ENCODE results near the gene C3orf33.

C3orf33 gene

GRCh38 chr3:155739154-155739553, 66.9 kb downstream of the C3orf33 start:
- no peak for DNase-seq

GRCh38 chr3:155738580-155739076, 67.5 kb downstream of the C3orf33 start:
- DNase-seq = no peak

- no peak for DNase-seq
Observed at GRCh38 chr3:155737844-155738460, 68.1 kb downstream of the C3orf33 start.

GRCh38 chr3:155736381-155736780, 69.7 kb downstream of the C3orf33 start:
- DNase-seq = no peak

- DNase-seq = no peak
Observed at GRCh38 chr3:155730843-155731242, 75.2 kb downstream of the C3orf33 start.

- DNase-seq = no peak
Observed at GRCh38 chr3:155727836-155728235, 78.2 kb downstream of the C3orf33 start.

GRCh38 chr3:155714295-155714718, 91.8 kb downstream of the C3orf33 start:
- no peak for DNase-seq

All from activated CD4-positive, alpha-beta T cell treated with anti-CD3 and anti-CD28 coated beads, Interleukin-2, Interleukin-6, amounts not matched to agents 100 ng/mL and 50 ng/mL, durations not matched to agents 16 hours and 8 hours (primary cell).